Activated B cell treated with CpG ODN at 0.5 μM for 24 hours (primary cell): ENCODE measurements around the gene CLPSL2. TPM values are rescaled to one million over a fixed set of nuclear protein-coding genes. Genes with fewer than 3 reads are reported as not detected.
A peak's percentile ranks its signal among the peaks of the same experiment; 100 is the strongest.

Source experiments
- ATAC-seq: fragments of 200-7000 bp; cut with Tn5 transposase; one replicate; pipeline ENCODE4 v1.10.0; 2021; ENCODE audit warnings: low read depth, mild to moderate bottlenecking, moderate library complexity
- CTCF ChIA-PET: fragments of 350-600 bp; sonication (Branson Sonifier 250); formaldehyde crosslinking; loops from one replicate; lab custom pipeline; 2021; ENCODE audit warnings: antibody characterized with exemption; lab: Charles Lee
- POLR2A ChIA-PET: fragments of 350-600 bp; sonication (Branson Sonifier 250); formaldehyde crosslinking; loops from one replicate; lab custom pipeline; 2021; ENCODE audit warnings: antibody characterized with exemption; lab: Charles Lee
- DNase-seq: peaks from one replicate; pipeline ENCODE4 v3.0.0; 2022
- H3K27ac Mint-ChIP-seq: one replicate; pipeline ENCODE4 v1.8.0; 2020; ENCODE audit warnings: mixed read lengths
- H3K27me3 Mint-ChIP-seq: one replicate; pipeline ENCODE4 v1.8.0; 2021; ENCODE audit warnings: mixed read lengths
- H3K36me3 Mint-ChIP-seq: one replicate; pipeline ENCODE4 v1.8.0; 2021; ENCODE audit warnings: low read depth, mixed read lengths
- H3K4me1 Mint-ChIP-seq: one replicate; pipeline ENCODE4 v1.8.0; 2021; ENCODE audit warnings: mixed read lengths
- H3K4me3 Mint-ChIP-seq: one replicate; pipeline ENCODE4 v1.8.0; 2020; ENCODE audit warnings: mild to moderate bottlenecking, mixed read lengths
- H3K9me3 Mint-ChIP-seq: one replicate; pipeline ENCODE4 v1.8.0; 2020; ENCODE audit warnings: mixed read lengths
- intact Hi-C: fragments of 100-400 bp; cut with micrococcal nuclease; formaldehyde crosslinking; loops from one replicate; pipeline ENCODE4 v1.15.1; 2024
- total RNA-seq: library from RNA; stranded (reverse); gene quantifications from 2 replicates; pipeline ENCODE4 v1.2.3, GENCODE V29; 2022
- TF ChIP-seq, protein P1 (sequence below): fragments of 200-600 bp; IDR thresholded peaks from one replicate; pipeline ENCODE4 v1.8.0; 2022; ENCODE audit warnings: antibody characterized with exemption, mild to moderate bottlenecking

Gene CLPSL2
- total RNA-seq, 1 donor from 2014 or later, result not detected

DNA sequence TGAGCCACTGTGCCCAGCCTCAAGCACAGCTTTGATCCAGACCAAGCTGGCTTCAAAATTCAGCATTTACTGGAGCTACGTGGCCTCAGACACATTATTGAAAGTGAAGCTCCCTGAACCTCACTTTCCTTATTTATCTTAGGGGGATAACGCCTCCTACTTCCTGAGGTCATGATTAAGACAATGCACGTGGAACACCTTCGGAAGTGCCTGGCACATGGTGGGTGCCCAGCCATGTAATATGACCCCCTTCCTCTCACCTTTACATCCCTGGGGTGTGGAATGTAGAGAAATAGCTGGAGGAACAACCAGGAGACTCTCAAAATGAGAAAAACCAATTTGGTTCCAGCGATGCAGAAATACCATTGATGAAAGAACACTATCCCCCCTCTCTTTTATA, 22.3 kb downstream of the CLPSL2 start:
- ChIA-PET CTCF (no interaction called here), POLR2A (interaction anchor here (0.5 kb wide), 1 partner anchor 14 kb away, joined by 6 read pairs; no protein-coding TSS in a partner anchor)
- no peak overlapping the region for H3K27ac Mint-ChIP-seq
- ATAC-seq (no peak), DNase-seq (no peak)
- peaks cover 6% of the 10 kb centered on the region for H3K27me3 Mint-ChIP-seq
- H3K4me3 Mint-ChIP-seq, result no peak overlapping the region
- no peaks in the 10 kb centered on the region for H3K9me3 Mint-ChIP-seq
- intact Hi-C loops, result no loop called here
- H3K36me3 Mint-ChIP-seq, result no peaks in the 10 kb centered on the region
- TF ChIP-seq, protein P1, sequence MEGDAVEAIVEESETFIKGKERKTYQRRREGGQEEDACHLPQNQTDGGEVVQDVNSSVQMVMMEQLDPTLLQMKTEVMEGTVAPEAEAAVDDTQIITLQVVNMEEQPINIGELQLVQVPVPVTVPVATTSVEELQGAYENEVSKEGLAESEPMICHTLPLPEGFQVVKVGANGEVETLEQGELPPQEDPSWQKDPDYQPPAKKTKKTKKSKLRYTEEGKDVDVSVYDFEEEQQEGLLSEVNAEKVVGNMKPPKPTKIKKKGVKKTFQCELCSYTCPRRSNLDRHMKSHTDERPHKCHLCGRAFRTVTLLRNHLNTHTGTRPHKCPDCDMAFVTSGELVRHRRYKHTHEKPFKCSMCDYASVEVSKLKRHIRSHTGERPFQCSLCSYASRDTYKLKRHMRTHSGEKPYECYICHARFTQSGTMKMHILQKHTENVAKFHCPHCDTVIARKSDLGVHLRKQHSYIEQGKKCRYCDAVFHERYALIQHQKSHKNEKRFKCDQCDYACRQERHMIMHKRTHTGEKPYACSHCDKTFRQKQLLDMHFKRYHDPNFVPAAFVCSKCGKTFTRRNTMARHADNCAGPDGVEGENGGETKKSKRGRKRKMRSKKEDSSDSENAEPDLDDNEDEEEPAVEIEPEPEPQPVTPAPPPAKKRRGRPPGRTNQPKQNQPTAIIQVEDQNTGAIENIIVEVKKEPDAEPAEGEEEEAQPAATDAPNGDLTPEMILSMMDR, result no peak
- H3K4me1 Mint-ChIP-seq, result no peaks in the 10 kb centered on the region

DNA sequence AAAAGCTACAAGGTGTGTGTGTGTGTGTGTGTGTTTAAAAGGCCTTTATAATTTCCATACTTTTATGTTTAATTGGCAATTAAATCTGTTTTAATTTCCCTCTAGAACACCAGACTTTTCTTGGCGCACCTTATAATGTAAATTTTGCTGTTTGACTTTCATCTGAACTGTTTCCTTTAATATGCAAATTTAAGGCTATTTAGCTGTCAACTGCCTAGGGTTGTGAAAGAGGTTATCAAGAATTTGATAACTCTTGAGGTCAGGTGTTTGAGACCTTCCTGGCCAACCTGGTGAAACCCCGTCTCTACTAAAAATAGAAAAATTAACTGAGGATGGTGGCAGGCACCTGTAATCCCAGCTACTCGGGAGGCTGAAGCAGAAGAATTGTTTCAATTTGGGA, 24.8 kb downstream of the CLPSL2 start:
- H3K36me3 Mint-ChIP-seq, result no peaks in the 10 kb centered on the region
- no peak for DNase-seq
- H3K27me3 Mint-ChIP-seq, result peaks cover 11% of the 10 kb centered on the region
- ATAC-seq, result no peak
- TF ChIP-seq, protein P1, result no peak
- POLR2A ChIA-PET, result no interaction called here
- H3K4me1 Mint-ChIP-seq, result peaks cover 2% of the 10 kb centered on the region
- no peak overlapping the region for H3K27ac Mint-ChIP-seq
- no peak overlapping the region for H3K4me3 Mint-ChIP-seq
- H3K9me3 Mint-ChIP-seq, result no peaks in the 10 kb centered on the region
- intact Hi-C loops, result no loop called here
- CTCF ChIA-PET, result no interaction called here

DNA sequence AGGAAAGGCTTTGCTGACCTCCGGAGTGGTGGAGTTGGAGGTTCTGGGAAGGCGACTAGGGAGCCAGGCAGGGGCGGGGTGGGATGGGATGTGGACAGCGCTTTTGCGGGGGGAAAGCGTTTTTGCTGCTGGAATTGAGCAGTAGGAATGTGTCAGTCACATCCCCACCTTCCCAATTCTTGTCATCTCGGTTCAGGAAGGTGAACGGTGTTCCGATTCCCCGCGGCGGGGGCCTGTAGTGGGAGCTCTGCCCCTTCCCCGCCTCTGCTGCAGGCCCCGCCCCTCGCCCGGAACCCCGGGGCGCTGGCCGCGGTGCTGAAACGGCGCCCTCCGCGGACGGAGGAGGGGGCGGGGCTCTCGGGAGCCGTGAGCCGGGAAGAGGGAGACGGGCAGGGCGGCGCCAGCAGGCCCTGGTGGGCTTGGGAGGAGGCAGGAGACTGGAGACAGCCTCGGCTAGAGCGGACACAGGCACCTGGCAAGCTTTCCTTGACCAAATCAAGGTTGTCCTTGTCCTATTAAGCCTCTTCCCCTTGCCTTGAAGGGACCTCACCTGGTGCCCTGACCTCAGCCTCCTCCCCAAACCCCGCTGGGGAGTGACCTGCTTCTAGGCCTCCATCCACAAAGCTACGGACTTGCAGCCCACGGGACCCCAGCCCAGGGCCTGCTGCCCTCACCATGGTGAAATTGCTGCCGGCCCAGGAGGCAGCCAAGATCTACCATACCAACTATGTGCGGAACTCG, 28.8 kb downstream of the CLPSL2 start, which contains the start of gene LHFPL5:
Gene LHFPL5, plus strand, starts transcription at position 357 of the 741 bp plus-strand sequence. Its CDS starts 319 bp downstream, at position 676.
- H3K27me3 Mint-ChIP-seq, result peaks cover 27% of the 10 kb centered on the region
- H3K27ac Mint-ChIP-seq, result no peak within 1 kb of the TSS
- CTCF ChIA-PET, result no interaction called here
- H3K4me1 Mint-ChIP-seq, result peaks cover 2% of the 10 kb centered on the region
- TF ChIP-seq, protein P1, result no peak
- POLR2A ChIA-PET, result no interaction called here
- intact Hi-C loops, result no loop called here
- no peaks in the 10 kb centered on the region for H3K9me3 Mint-ChIP-seq
- peak; percentile 68 for ATAC-seq
- H3K4me3 Mint-ChIP-seq, result peak within 1 kb of the TSS; percentile 13
- DNase-seq, result peak; percentile 45
- H3K36me3 Mint-ChIP-seq, result no peaks in the 10 kb centered on the region

DNA sequence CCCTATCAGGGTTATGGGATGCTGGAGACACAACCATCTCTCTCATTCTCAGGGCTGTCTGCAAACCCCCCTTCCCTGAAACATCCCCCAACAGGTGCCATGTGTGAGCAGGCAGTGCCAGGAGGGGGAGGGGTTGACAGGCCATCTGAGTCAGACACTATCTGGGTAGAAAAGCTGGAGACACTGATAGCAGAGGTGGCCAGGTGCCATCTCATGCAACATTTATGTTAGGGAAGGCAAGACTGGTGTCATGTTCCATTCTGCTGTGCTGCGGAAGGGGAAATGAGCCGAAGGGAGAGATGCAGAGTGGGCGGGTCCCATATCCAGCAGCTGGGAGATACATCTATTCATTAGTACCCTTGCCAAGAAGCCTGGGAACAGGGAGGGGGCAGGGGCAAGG, 32.3 kb downstream of the CLPSL2 start:
- DNase-seq, result no peak
- Mint-ChIP-seq H3K27ac (no peak overlapping the region), H3K4me1 (peaks cover 2% of the 10 kb centered on the region), H3K4me3 (no peak overlapping the region), H3K9me3 (no peaks in the 10 kb centered on the region), H3K36me3 (no peaks in the 10 kb centered on the region), H3K27me3 (peaks cover 32% of the 10 kb centered on the region)
- intact Hi-C loops, result no loop called here
- ChIA-PET POLR2A (no interaction called here), CTCF (no interaction called here)
- no peak for ATAC-seq
- TF ChIP-seq, protein P1, result no peak

DNA sequence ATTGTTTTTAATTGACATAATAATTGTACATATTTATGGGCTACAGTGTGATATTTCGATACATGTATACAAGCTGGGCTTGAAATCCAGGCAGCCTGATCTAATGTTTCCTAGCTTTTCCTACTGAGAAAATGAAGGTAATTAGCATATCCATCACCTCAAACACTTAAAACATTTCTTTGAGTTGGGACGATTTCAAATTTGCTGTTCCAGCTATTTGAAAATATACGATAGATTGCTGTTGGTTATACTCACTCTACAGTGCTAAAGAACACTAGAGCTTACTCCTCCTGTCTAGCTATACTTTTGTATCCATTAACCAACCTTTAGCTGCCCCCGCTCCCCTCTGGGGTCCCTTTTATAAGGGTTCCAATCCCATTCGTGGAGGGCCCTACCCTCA, 33.4 kb downstream of the CLPSL2 start:
- DNase-seq, result no peak
- Mint-ChIP-seq H3K36me3 (no peaks in the 10 kb centered on the region), H3K27me3 (peaks cover 31% of the 10 kb centered on the region), H3K4me3 (no peak overlapping the region), H3K27ac (no peak overlapping the region), H3K9me3 (no peaks in the 10 kb centered on the region), H3K4me1 (peaks cover under 1% of the 10 kb centered on the region)
- ChIA-PET POLR2A (no interaction called here), CTCF (no interaction called here)
- no peak for ATAC-seq
- TF ChIP-seq, protein P1, result no peak
- intact Hi-C loops, result no loop called here
